CD4-positive, alpha-beta T cell treated with Interleukin-17A for 1 hour (primary cell): Measurements from ENCODE around the gene EPB41L4A.
"Not testable (repeated sequence)": the region's sequence is repeated elsewhere in the genome, so short reads cannot be mapped to it uniquely, and the experiment has no call there.

ENCODE experiments used
- DNase-seq: peaks from one replicate; pipeline ENCODE4 v3.0.0-alpha.2; 2020

EPB41L4A gene

GRCh38 chr5:112396430-112396829 lies 22.6 kb downstream of the EPB41L4A start:
- DNase-seq = no peak

GRCh38 chr5:112395299-112395698 lies 23.8 kb downstream of the EPB41L4A start:
- DNase-seq = not testable (repeated sequence)

- no peak for DNase-seq
These were observed 28.8 kb downstream of the EPB41L4A start for GRCh38 chr5:112390327-112390726.

- no peak for DNase-seq
These were observed 30.3 kb downstream of the EPB41L4A start for GRCh38 chr5:112388739-112389138.

- no peak for DNase-seq
These were observed 31.0 kb downstream of the EPB41L4A start for GRCh38 chr5:112388074-112388473.

GRCh38 chr5:112386766-112387165 lies 32.3 kb downstream of the EPB41L4A start:
- DNase-seq = no peak

GRCh38 chr5:112385969-112386368 lies 33.1 kb downstream of the EPB41L4A start:
- DNase-seq = no peak

- no peak for DNase-seq
These were observed 33.5 kb downstream of the EPB41L4A start for GRCh38 chr5:112385566-112385965.

- DNase-seq = no peak
These were observed 34.6 kb downstream of the EPB41L4A start for GRCh38 chr5:112384523-112384922.

GRCh38 chr5:112382886-112383285 lies 36.2 kb downstream of the EPB41L4A start:
- DNase-seq = no peak

- DNase-seq = no peak
These were observed 37.6 kb downstream of the EPB41L4A start for GRCh38 chr5:112381521-112381920.

GRCh38 chr5:112379542-112380325 lies 39.3 kb downstream of the EPB41L4A start:
- DNase-seq = no peak

- DNase-seq = no peak
These were observed 44.3 kb downstream of the EPB41L4A start for GRCh38 chr5:112374818-112375217.

GRCh38 chr5:112374356-112374755 lies 44.7 kb downstream of the EPB41L4A start:
- DNase-seq = no peak

- DNase-seq = no peak
These were observed 45.2 kb downstream of the EPB41L4A start for GRCh38 chr5:112373885-112374284.

- DNase-seq = no peak
These were observed 46.5 kb downstream of the EPB41L4A start for GRCh38 chr5:112372543-112372942.

GRCh38 chr5:112371067-112371466 lies 48.0 kb downstream of the EPB41L4A start:
- DNase-seq = no peak

GRCh38 chr5:112367400-112367799 lies 51.7 kb downstream of the EPB41L4A start:
- DNase-seq = no peak

GRCh38 chr5:112366987-112367386 lies 52.1 kb downstream of the EPB41L4A start:
- no peak for DNase-seq

- not testable (repeated sequence) for DNase-seq
These were observed 58.3 kb downstream of the EPB41L4A start for GRCh38 chr5:112360740-112361139.

GRCh38 chr5:112356178-112356956 lies 62.7 kb downstream of the EPB41L4A start:
- DNase-seq = no peak

GRCh38 chr5:112355058-112355685 lies 63.9 kb downstream of the EPB41L4A start:
- DNase-seq = peak; percentile 5

GRCh38 chr5:112353678-112354077 lies 65.4 kb downstream of the EPB41L4A start:
- no peak for DNase-seq

GRCh38 chr5:112351225-112351624 lies 67.9 kb downstream of the EPB41L4A start:
- DNase-seq = no peak
